Kidney glomerular epithelial cell (primary cell): Measurements from ENCODE around the gene IL20RB.
"Not testable (repeated sequence)": the region's sequence is repeated elsewhere in the genome, so short reads cannot be mapped to it uniquely, and the experiment has no call there.

ENCODE experiments used
- DNase-seq: peaks from one replicate; lab custom pipeline; 2025; lab: John Stamatoyannopoulos, UW

IL20RB gene

DNA sequence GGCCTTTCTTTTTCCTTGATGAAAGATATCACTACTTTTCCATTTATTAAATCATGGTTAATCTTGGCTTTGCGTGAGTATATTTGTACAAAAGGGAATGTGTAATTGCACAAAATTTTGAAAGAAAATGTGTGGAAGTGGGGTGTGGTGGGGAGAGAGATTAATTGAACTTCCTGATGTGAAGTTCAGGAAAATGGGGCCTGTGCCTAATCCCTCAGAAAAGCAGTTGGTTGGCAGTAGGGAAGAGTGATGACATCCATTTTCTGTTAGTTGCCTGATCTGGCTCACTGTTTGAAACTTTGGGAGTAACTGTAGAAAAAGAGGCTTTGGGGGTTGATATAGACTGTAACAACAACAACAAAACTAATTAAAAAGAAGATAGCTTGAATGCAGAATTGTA lies 10.8 kb upstream of the IL20RB start:
- no peak for DNase-seq

DNA sequence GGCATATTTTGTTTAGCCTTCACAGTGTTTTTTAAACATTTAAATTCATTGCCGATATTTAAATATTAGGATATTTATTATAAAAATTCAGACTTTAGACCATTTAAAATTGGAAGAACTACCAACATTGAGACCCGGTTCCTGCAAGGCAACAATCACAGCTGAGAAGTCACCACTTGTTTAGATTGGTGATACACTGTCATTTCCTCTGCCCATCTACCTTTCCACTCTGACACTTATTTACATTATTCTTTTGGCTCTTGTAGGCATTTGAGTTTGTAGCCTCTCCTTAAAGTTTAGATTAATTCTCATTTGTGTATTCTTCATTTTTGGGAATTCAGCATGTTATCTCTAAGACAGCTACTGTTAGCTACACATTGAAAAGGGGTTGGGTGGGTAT lies 10.3 kb upstream of the IL20RB start:
- DNase-seq = no peak

DNA sequence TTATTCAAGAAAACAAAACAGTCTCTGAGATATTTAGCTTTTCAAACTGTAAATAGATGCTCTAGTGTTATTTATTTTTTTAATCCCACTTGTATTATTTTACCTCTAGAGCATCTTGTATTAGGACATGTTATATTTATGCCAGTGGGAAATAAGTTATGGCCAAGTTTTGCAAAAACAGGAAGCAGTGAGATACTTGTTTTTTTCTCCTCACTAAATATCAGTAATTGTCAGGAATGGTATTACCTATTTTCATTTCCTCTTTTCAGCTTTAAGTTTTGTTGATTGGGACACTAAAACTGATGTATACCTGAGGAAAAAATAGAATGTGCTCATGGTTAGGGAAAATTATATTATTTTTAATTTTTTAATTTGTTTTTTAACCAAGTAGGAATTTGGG lies 8.6 kb upstream of the IL20RB start:
- DNase-seq = no peak

GRCh38 chr3:136949708-136950107 lies 8.1 kb upstream of the IL20RB start:
- no peak for DNase-seq

DNA sequence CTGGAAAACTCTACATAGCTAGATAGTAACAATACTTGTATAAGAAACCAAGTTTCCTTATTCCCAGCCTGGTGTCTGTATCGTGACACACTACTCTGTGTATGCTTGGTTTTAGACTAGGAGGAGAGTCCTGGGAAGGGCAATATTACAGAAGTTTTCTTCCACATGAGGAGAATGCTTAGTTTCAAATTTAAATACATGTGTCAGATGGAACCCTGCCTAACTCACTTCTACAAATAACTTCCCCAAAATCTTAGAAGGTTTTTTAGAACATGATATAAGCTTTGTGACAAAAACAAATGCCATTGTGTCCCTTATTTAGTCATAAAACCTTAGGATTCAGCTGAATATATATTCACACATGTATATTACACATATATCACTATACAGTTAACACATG lies 7.2 kb upstream of the IL20RB start:
- DNase-seq = no peak

GRCh38 chr3:136952292-136952691 lies 5.5 kb upstream of the IL20RB start:
- no peak for DNase-seq

GRCh38 chr3:136954251-136954650 lies 3.5 kb upstream of the IL20RB start:
- DNase-seq = no peak

DNA sequence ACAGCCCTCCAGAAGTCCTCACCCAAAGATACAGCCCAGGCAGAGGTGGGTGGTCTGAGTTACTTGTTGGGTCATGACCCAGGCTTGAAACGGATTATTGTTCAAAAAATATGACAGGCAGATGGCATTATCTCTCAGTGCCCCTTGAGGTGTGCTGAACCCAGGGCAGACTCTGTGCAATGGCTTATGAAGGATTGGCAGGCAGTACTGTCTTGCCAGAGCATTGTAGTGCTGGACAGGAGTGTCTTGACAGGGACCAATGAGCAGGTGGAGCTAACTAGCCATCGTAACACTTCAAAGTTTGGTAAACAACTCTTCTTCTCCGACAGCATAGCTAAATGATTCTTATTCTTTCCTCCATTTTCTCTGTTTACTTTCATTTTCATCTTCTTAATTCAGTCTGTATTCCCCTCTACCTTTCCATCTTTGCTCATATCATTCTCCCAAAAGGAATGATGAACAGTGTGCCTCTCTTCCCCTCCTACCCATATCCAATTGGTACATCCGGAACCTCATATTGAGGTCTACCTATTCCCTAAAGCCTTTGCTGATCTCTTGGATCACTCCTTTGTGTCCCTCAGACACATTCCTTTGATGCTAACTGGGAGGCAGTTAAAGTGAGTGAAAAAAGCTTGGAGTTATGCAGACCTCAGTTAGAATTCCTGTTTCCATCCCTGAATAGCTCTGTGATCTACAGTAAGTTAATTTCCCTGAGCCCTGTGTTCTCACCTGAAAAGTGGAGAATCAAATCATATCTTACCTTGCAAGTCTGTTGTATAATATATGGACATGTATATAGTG lies 2.6 kb upstream of the IL20RB start:
- no peak for DNase-seq

- no peak for DNase-seq
Measured at GRCh38 chr3:136955813-136956212, 2.0 kb upstream of the IL20RB start.

DNA sequence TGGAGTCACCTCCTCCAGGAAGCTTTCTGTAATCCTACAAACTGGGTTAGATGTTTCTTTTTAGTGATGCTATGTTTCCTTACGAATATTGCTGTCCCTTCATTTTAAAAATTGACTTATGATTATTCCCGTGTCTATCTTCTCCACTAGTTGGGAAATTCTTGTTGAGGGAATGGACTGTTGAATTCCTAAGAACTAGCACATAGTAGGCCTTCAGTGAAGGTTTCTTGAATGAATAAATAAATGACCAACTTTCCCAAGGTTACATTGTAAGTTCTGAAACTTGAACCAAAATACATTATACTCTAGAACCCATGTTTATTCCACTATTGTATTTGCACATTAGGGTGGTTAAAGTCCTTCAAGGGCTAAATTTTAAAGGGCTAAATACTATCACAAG lies 812 bp upstream of the IL20RB start:
- no peak for DNase-seq

DNA sequence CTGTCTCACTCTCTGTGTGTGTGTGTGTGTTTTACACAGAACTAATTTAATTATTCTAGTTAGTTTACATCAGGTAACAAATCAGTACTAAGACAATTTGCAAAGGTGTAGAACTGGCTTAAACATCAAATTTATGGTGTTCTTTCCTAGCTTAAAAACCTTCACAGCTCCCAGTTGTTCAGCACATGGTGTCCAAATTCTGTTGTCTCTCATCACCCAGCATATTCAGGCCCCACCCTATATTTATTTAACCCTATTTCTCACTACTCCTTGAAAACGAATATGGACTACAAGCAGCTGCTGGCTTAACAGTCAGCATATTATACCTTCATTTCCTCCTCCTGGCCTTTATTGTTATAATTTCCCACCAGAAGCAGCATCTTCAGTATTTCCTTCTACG lies 1.2 kb downstream of the IL20RB start:
- no peak for DNase-seq

GRCh38 chr3:136959599-136959998 lies 1.8 kb downstream of the IL20RB start:
- DNase-seq = no peak

GRCh38 chr3:136960838-136961836 lies 3.4 kb downstream of the IL20RB start:
- no peak for DNase-seq

DNA sequence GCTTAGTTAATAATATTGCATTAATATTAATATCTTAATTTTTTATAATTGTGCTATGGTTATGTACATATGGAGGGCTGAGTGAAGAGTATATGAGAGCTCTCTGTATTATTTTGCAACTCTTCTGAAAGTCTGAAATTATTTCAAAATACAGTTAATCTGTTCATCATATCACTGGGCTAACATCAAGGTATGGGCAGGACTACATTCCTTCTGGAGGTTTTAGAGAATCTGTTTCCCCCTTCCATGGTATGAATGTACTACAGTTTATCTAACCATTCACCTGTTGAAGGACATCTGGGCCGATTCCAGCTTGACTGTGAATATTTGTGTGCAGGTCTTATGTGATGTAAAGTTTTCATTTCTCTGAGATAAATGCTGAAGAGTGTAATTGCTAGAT lies 5.1 kb downstream of the IL20RB start:
- DNase-seq = no peak

GRCh38 chr3:136969539-136969938 lies 11.8 kb downstream of the IL20RB start:
- DNase-seq = not testable (repeated sequence)

DNA sequence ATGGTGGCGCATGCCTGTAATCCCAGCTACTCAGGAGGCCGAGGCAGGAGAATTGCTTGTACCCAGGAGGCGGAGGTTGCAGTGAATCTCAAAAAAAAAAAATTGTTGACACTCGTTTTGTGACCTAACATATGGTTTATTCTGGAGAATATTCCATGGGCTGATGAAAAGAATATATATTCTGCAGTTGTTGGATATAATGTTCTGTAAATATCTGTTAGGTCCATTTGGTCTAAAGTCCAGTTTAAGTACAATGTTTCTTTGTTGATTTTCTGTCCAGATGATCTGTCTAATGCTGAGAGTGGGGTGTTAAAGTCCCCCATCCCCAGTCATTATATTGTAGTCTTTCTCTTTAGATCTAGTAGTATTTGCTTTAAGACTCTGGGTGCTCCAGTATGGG lies 15.6 kb downstream of the IL20RB start:
- DNase-seq = no peak

- DNase-seq = no peak
Measured at GRCh38 chr3:136974670-136975069, 16.9 kb downstream of the IL20RB start.

DNA sequence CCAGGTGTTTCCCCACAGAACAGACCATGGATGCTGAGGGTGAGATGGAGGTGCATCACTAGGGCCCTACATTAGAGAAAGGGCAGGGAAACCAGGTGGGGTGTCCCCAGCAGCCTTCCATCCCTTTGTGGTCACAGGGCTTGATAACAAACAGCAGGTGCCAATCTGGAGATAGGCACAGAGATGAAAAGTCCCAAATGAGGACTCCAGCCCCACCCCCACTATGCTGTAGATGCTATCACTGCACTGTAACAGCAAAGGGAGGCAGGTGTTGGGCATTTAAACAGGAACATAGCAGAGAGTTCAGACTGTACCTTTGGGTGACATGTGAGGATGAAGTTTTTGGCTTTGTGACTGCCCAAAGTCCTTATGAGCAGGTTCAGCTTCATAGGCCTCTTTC lies 21.4 kb downstream of the IL20RB start:
- DNase-seq = no peak

DNA sequence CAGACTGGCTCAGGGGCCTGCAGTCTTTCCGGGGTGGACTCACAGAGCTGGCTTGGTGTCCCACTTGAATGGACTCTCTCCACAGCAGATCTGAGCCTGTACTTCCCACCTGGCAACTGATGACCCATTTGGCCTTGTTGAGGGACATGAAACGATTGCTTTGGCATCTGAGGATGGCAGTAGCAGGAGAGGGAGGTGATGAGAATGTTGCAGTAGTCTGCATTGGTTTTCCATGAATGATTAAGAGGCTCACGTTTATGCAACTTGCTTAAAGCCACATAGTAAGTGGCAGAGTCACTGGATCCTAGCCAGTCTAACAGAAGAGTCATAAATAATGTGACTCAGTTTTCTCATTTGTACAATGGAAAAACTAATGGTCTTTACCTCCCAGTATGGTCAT lies 21.9 kb downstream of the IL20RB start:
- DNase-seq = peak; percentile 13

- no peak for DNase-seq
Measured at GRCh38 chr3:136982033-136982432, 24.2 kb downstream of the IL20RB start.

- peak; percentile 1 for DNase-seq
Measured at GRCh38 chr3:136982520-136983138, 24.8 kb downstream of the IL20RB start.

GRCh38 chr3:136984837-136985236 lies 27.1 kb downstream of the IL20RB start:
- DNase-seq = no peak
